Fibroblast of skin of scalp (primary cell): ENCODE measurements around the gene CCSER2.

Experiments
- DNase-seq: peaks from one replicate; pipeline ENCODE4 v3.0.0-alpha.2; 2013

CCSER2 gene

GRCh38 chr10:84549368-84550165 lies 221.2 kb downstream of the CCSER2 start:
- DNase-seq: no peak

- DNase-seq: no peak
Observed at GRCh38 chr10:84550756-84551436, 222.5 kb downstream of the CCSER2 start.

GRCh38 chr10:84551437-84552120 lies 223.2 kb downstream of the CCSER2 start:
- DNase-seq: no peak

- DNase-seq: no peak
Observed at GRCh38 chr10:84552478-84552877, 224.1 kb downstream of the CCSER2 start.

- DNase-seq: no peak
Observed at GRCh38 chr10:84562592-84562991, 234.2 kb downstream of the CCSER2 start.

- DNase-seq: no peak
Observed at GRCh38 chr10:84563355-84563754, 235.0 kb downstream of the CCSER2 start.

- no peak for DNase-seq
Observed at GRCh38 chr10:84563868-84564267, 235.5 kb downstream of the CCSER2 start.

- no peak for DNase-seq
Observed at GRCh38 chr10:84565881-84566582, 237.6 kb downstream of the CCSER2 start.

GRCh38 chr10:84567133-84567532 lies 238.7 kb downstream of the CCSER2 start:
- no peak for DNase-seq
